Measurements from ENCODE around the gene PDE4C. TPM values are rescaled to one million over a fixed set of nuclear protein-coding genes. Genes with fewer than 3 reads are reported as not detected.

PDE4C gene
- total RNA-seq, 4 donors from 2014 or later, result 1.7 to 3.3 TPM; not detected in 2

- H3K9me3 ChIP-seq, result no peaks in the 10 kb centered on the region
- no peaks in the 10 kb centered on the region for H3K36me3 ChIP-seq
- peak in 1 of 2 donors; percentile 34 for DNase-seq
- no peak for TF ChIP-seq POLR2A (IDR thresholded peaks at IDR 0.05)
- no peak for TF ChIP-seq CTCF (IDR thresholded peaks at IDR 0.05)
- intact Hi-C loops (cut with DNase I; ENCODE audit: low total_unique reads), result no loop called here
- no peaks in the 10 kb centered on the region for H3K27me3 ChIP-seq
- peaks cover 0 to 12% of the 10 kb centered on the region in 2 donors for H3K4me1 ChIP-seq
- H3K27ac ChIP-seq, result peak overlapping the region; percentile 77 to 88
- peak overlapping the region; percentile 80 to 97 for H3K4me3 ChIP-seq
These were observed 32.7 kb downstream of the PDE4C start for GRCh38 chr19:18193388-18194180.

GRCh38 chr19:18192673-18193387 lies 33.4 kb downstream of the PDE4C start, which contains the start of gene MPV17L2:
TSS of gene MPV17L2 (plus strand) at chr19:18193218. CDS start at chr19:18193282, 64 bp downstream.
- intact Hi-C loops (cut with DNase I; ENCODE audit: low total_unique reads), result no loop called here
- H3K4me3 ChIP-seq, result peak within 1 kb of the TSS; percentile 80 to 97
- peak; percentile 99 to 100 for DNase-seq
- H3K27me3 ChIP-seq, result no peaks in the 10 kb centered on the region
- H3K27ac ChIP-seq, result peak within 1 kb of the TSS; percentile 97 to 99
- H3K9me3 ChIP-seq, result no peaks in the 10 kb centered on the region
- peak in 1 of 4 experiments; percentile 39 for TF ChIP-seq CTCF (IDR thresholded peaks at IDR 0.05)
- TF ChIP-seq POLR2A (IDR thresholded peaks at IDR 0.05), result peak; percentile 87 to 91
- peaks cover 0 to 12% of the 10 kb centered on the region in 2 donors for H3K4me1 ChIP-seq
- H3K36me3 ChIP-seq, result no peaks in the 10 kb centered on the region

- Histone ChIP-seq H3K9me3 (no peaks in the 10 kb centered on the region), H3K36me3 (no peaks in the 10 kb centered on the region), H3K27ac (peak overlapping the region; percentile 97 to 99), H3K4me3 (peak overlapping the region; percentile 53 to 68), H3K27me3 (no peaks in the 10 kb centered on the region), H3K4me1 (peaks cover 0 to 12% of the 10 kb centered on the region in 2 donors)
- no peak for DNase-seq
- TF ChIP-seq CTCF (IDR thresholded peaks at IDR 0.05) (no peak), POLR2A (IDR thresholded peaks at IDR 0.05) (no peak)
- intact Hi-C loops (cut with DNase I; ENCODE audit: low total_unique reads), result no loop called here
These were observed 34.6 kb downstream of the PDE4C start for GRCh38 chr19:18191640-18192062.

GRCh38 chr19:18190278-18190677 lies 36.0 kb downstream of the PDE4C start:
- Histone ChIP-seq H3K9me3 (no peaks in the 10 kb centered on the region), H3K4me3 (no peak overlapping the region), H3K27me3 (no peaks in the 10 kb centered on the region), H3K36me3 (no peaks in the 10 kb centered on the region), H3K27ac (no peak overlapping the region), H3K4me1 (peaks cover 0 to 12% of the 10 kb centered on the region in 2 donors)
- intact Hi-C loops (cut with DNase I; ENCODE audit: low total_unique reads), result no loop called here
- no peak for DNase-seq
- TF ChIP-seq CTCF (IDR thresholded peaks at IDR 0.05) (no peak), POLR2A (IDR thresholded peaks at IDR 0.05) (no peak)

GRCh38 chr19:18185538-18185937 lies 40.7 kb downstream of the PDE4C start:
- Histone ChIP-seq H3K4me3 (no peak overlapping the region), H3K36me3 (no peaks in the 10 kb centered on the region), H3K4me1 (no peaks in the 10 kb centered on the region), H3K9me3 (no peaks in the 10 kb centered on the region), H3K27me3 (no peaks in the 10 kb centered on the region), H3K27ac (no peak overlapping the region)
- DNase-seq, result no peak
- TF ChIP-seq POLR2A (IDR thresholded peaks at IDR 0.05) (no peak), CTCF (IDR thresholded peaks at IDR 0.05) (no peak)
- intact Hi-C loops (cut with DNase I; ENCODE audit: low total_unique reads), result no loop called here

All from uterus (tissue), 4 donors.